Caco-2 (cell line): ENCODE results near the gene TMEM236. TPM values are rescaled to one million over a fixed set of nuclear protein-coding genes. Genes with fewer than 3 reads are reported as not detected.
A peak's percentile ranks its signal among the peaks of the same experiment; 100 is the strongest.
"Not testable (repeated sequence)": the region's sequence is repeated elsewhere in the genome, so short reads cannot be mapped to it uniquely, and the experiment has no call there.

Source experiments
- BruUV-seq: library from RNA; stranded (reverse); fragments of 400-500 nt; replicated peaks from 2 replicates; lab custom pipeline; 2021; lab: Mats Ljungman, UMichigan
- CTCF ChIA-PET: fragments of 300-600 bp; sonication (Branson Sonifier 250); formaldehyde crosslinking; loops from one replicate; lab custom pipeline; 2022; ENCODE audit warnings: antibody characterized with exemption; lab: Charles Lee
- POLR2A ChIA-PET: fragments of 300-600 bp; sonication (Branson Sonifier 250); formaldehyde crosslinking; loops from one replicate; lab custom pipeline; 2022; ENCODE audit warnings: antibody characterized with exemption; lab: Charles Lee
- DNase-seq, 2 experiments: peaks; one replicate each; pipeline versions ENCODE4 v3.0.0 to v3.0.0-alpha.2; 2020 to 2022
- H3K27me3 ChIP-seq: replicated peaks from 2 replicates; pipeline ENCODE4 v1.6.0; 2011; ENCODE audit warnings: low read length; ENCODE audit not compliant: control insufficient read depth, insufficient read depth
- H3K36me3 ChIP-seq: 2 replicates; pipeline ENCODE4 v1.5.1; 2011; ENCODE audit warnings: low read length; ENCODE audit not compliant: control insufficient read depth, insufficient read depth
- H3K4me1 ChIP-seq: fragments of 250-450 bp; sonication (Bioruptor Pico); 2 replicates; pipeline ENCODE4 v1.5.1; 2020; ENCODE audit warnings: mild to moderate bottlenecking
- H3K4me3 ChIP-seq: 2 replicates; pipeline ENCODE4 v1.5.1; 2011; ENCODE audit warnings: low read depth, mild to moderate bottlenecking, control low read depth, low read length
- H3K9me3 ChIP-seq: fragments of 250-450 bp; sonication (Bioruptor Pico); 2 replicates; pipeline ENCODE4 v1.5.1; 2020; ENCODE audit warnings: mild to moderate bottlenecking, moderate library complexity
- H3K27ac Mint-ChIP-seq: one replicate; pipeline ENCODE4 v1.8.0; 2022; ENCODE audit warnings: mixed read lengths; ENCODE audit not compliant: unreplicated experiment
- H3K27me3 Mint-ChIP-seq: one replicate; pipeline ENCODE4 v1.8.0; 2022; ENCODE audit warnings: mixed read lengths; ENCODE audit not compliant: insufficient read depth, unreplicated experiment
- H3K36me3 Mint-ChIP-seq: one replicate; pipeline ENCODE4 v1.8.0; 2022; ENCODE audit warnings: mild to moderate bottlenecking, mixed read lengths; ENCODE audit not compliant: insufficient read depth, unreplicated experiment
- H3K4me1 Mint-ChIP-seq: one replicate; pipeline ENCODE4 v1.8.0; 2022; ENCODE audit warnings: low read depth, mixed read lengths; ENCODE audit not compliant: unreplicated experiment
- H3K4me3 Mint-ChIP-seq: one replicate; pipeline ENCODE4 v1.8.0; 2022; ENCODE audit warnings: mild to moderate bottlenecking, moderate library complexity, mixed read lengths; ENCODE audit not compliant: unreplicated experiment
- H3K9me3 Mint-ChIP-seq: one replicate; pipeline ENCODE4 v1.8.0; 2022; ENCODE audit warnings: mixed read lengths; ENCODE audit not compliant: unreplicated experiment
- intact Hi-C: fragments of 100-400 bp; cut with micrococcal nuclease; formaldehyde crosslinking; loops from one replicate; pipeline ENCODE4 v1.10.0; 2022; ENCODE audit not compliant: unreplicated experiment
- total RNA-seq: library from RNA; stranded (reverse); gene quantifications from 2 replicates; pipeline ENCODE4 v1.2.3, GENCODE V29; 2022
- TF ChIP-seq, protein P1 (sequence below), 2 experiments: fragments of 200-600 bp in 1 of 2; IDR thresholded peaks; 1 replicate in 1 of 2; 2 replicates in 1 of 2; pipeline versions ENCODE4 v1.5.1 to v1.8.0; 2011 to 2022; ENCODE audit warnings: antibody characterized with exemption in 1 of 2, control low read depth in 1 of 2, inconsistent platforms in 1 of 2, low read depth in 1 of 2, low read length in 1 of 2, mild to moderate bottlenecking in 1 of 2, moderate library complexity in 1 of 2; ENCODE audit not compliant: insufficient read depth in 1 of 2, severe bottlenecking in 1 of 2, unreplicated experiment in 1 of 2

Gene TMEM236
- total RNA-seq, 1 experiment from 2014 or later, result 0.64 TPM

DNA sequence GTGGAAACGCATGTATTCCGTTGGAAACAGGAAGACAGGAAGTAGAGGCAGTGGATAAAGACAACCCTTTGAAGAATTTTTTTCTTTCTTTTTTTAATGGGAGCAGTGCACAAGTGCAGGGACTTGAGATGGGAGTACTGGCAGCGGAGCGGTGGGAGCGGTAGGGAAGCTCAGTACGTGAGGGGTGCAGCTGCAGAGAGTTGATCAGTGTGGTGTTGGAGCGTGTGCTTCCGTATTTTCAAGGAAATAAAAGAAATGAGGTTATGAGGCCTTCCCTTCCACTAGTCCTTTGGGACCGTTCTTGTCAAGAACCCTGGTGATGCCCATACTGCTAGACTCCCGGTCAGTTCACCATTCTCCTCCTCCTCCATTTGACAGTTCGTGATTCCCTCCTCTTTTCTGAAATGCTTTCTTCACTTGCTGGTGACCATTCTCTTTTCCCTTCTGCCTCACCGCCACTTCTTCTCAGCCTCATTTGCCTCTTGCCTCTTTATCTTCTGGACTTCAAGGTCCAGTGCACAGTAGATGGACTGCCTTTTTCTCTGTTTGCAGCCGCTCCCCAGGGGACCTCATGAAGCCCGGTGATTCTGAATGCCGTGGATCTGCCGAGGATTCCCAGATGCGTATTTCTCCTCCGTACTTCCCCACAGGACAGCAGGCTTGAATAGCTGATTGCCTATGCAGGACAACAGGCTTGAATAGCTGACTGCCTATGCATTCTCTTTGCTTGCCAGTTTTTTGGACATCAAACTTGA lies 39.1 kb upstream of the TMEM236 start:
- peaks cover 5% of the 10 kb centered on the region; the same call in 1 of the 2 replicates for H3K4me1 ChIP-seq
- Mint-ChIP-seq H3K27me3 (no peaks in the 10 kb centered on the region), H3K36me3 (peaks cover 55% of the 10 kb centered on the region), H3K4me3 (no peak overlapping the region), H3K9me3 (no peaks in the 10 kb centered on the region), H3K4me1 (no peaks in the 10 kb centered on the region), H3K27ac (no peak overlapping the region)
- DNase-seq, result no peak
- BruUV-seq, result no TSS peak
- no peaks in the 10 kb centered on the region for H3K9me3 ChIP-seq
- H3K4me3 ChIP-seq, result no peak overlapping the region
- POLR2A ChIA-PET, result no interaction called here
- intact Hi-C loops, result no loop called here
- no peaks in the 10 kb centered on the region for H3K27me3 ChIP-seq
- CTCF ChIA-PET, result no interaction called here
- peaks cover 2% of the 10 kb centered on the region; the same call in 1 of the 2 replicates for H3K36me3 ChIP-seq
- TF ChIP-seq, protein P1, sequence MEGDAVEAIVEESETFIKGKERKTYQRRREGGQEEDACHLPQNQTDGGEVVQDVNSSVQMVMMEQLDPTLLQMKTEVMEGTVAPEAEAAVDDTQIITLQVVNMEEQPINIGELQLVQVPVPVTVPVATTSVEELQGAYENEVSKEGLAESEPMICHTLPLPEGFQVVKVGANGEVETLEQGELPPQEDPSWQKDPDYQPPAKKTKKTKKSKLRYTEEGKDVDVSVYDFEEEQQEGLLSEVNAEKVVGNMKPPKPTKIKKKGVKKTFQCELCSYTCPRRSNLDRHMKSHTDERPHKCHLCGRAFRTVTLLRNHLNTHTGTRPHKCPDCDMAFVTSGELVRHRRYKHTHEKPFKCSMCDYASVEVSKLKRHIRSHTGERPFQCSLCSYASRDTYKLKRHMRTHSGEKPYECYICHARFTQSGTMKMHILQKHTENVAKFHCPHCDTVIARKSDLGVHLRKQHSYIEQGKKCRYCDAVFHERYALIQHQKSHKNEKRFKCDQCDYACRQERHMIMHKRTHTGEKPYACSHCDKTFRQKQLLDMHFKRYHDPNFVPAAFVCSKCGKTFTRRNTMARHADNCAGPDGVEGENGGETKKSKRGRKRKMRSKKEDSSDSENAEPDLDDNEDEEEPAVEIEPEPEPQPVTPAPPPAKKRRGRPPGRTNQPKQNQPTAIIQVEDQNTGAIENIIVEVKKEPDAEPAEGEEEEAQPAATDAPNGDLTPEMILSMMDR (IDR thresholded peaks at IDR 0.05; ENCODE audit: insufficient read depth in 1 of 2, low read depth in 1 of 2, low read length in 1 of 2, severe bottlenecking in 1 of 2, unreplicated experiment in 1 of 2), result no peak

DNA sequence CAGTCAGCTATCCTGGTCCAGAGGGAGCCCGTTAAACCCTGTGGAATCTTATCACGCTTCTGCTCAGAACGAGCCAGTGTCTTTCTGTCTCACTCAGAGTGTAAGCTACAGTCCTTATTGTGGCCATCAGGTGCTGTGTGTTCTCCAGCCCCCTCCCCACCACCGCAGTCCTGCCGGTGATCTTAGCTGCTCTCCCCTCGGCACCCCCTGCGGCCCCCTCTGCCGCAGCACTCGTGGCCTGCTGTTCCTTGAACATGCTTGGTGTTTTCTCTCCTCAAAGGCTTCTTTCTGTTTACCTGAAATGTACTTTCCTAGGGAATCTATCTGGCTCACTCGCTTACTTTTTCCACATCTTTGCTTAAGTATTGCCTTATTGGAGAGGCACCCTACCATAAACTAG lies 38.2 kb upstream of the TMEM236 start:
- DNase-seq, result no peak
- peaks cover 2% of the 10 kb centered on the region; the same call in 1 of the 2 replicates for H3K36me3 ChIP-seq
- TF ChIP-seq, protein P1 (IDR thresholded peaks at IDR 0.05; ENCODE audit: insufficient read depth in 1 of 2, low read depth in 1 of 2, low read length in 1 of 2, severe bottlenecking in 1 of 2, unreplicated experiment in 1 of 2), result no peak
- Mint-ChIP-seq H3K36me3 (peaks cover 52% of the 10 kb centered on the region), H3K4me3 (no peak overlapping the region), H3K9me3 (no peaks in the 10 kb centered on the region), H3K27ac (no peak overlapping the region), H3K4me1 (no peaks in the 10 kb centered on the region), H3K27me3 (no peaks in the 10 kb centered on the region)
- no peaks in the 10 kb centered on the region for H3K27me3 ChIP-seq
- H3K9me3 ChIP-seq, result no peaks in the 10 kb centered on the region
- H3K4me1 ChIP-seq, result peaks cover under 1% of the 10 kb centered on the region; the same call in 1 of the 2 replicates
- BruUV-seq, result no TSS peak
- intact Hi-C loops, result no loop called here
- H3K4me3 ChIP-seq, result no peak overlapping the region
- ChIA-PET POLR2A (no interaction called here), CTCF (interaction anchor here (0.8 kb wide), 2 partner anchors 31 to 96 kb away, joined by 3 to 5 read pairs; no protein-coding TSS in a partner anchor)

DNA sequence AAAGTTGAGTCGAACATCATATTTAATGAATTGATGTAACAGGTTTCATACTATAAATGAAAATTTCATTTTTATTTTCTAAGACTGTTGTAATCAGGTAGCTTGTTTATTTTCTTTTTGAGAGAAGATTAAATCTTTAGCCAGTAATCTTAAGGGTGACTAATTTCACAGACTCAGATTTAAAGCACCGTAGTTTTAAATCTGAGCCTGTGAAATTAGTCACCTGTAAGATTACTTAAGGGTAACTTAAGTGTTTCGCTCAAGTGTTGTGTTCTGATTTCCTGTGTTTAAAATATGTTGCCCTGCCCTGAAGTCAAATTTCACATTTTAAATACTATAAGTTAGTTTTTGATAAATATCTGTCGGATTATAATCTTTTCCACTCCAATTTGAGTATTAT lies 35.8 kb upstream of the TMEM236 start:
- Mint-ChIP-seq H3K9me3 (no peaks in the 10 kb centered on the region), H3K27ac (no peak overlapping the region), H3K27me3 (no peaks in the 10 kb centered on the region), H3K4me3 (no peak overlapping the region), H3K36me3 (peaks cover 53% of the 10 kb centered on the region), H3K4me1 (no peaks in the 10 kb centered on the region)
- no peak overlapping the region for H3K4me3 ChIP-seq
- H3K27me3 ChIP-seq, result no peaks in the 10 kb centered on the region
- intact Hi-C loops, result no loop called here
- H3K36me3 ChIP-seq, result peaks cover 2% of the 10 kb centered on the region; the same call in 1 of the 2 replicates
- ChIA-PET POLR2A (no interaction called here), CTCF (no interaction called here)
- no peaks in the 10 kb centered on the region for H3K9me3 ChIP-seq
- TF ChIP-seq, protein P1 (IDR thresholded peaks at IDR 0.05; ENCODE audit: insufficient read depth in 1 of 2, low read depth in 1 of 2, low read length in 1 of 2, severe bottlenecking in 1 of 2, unreplicated experiment in 1 of 2), result no peak
- BruUV-seq, result no TSS peak
- no peak for DNase-seq
- no peaks in the 10 kb centered on the region for H3K4me1 ChIP-seq

DNA sequence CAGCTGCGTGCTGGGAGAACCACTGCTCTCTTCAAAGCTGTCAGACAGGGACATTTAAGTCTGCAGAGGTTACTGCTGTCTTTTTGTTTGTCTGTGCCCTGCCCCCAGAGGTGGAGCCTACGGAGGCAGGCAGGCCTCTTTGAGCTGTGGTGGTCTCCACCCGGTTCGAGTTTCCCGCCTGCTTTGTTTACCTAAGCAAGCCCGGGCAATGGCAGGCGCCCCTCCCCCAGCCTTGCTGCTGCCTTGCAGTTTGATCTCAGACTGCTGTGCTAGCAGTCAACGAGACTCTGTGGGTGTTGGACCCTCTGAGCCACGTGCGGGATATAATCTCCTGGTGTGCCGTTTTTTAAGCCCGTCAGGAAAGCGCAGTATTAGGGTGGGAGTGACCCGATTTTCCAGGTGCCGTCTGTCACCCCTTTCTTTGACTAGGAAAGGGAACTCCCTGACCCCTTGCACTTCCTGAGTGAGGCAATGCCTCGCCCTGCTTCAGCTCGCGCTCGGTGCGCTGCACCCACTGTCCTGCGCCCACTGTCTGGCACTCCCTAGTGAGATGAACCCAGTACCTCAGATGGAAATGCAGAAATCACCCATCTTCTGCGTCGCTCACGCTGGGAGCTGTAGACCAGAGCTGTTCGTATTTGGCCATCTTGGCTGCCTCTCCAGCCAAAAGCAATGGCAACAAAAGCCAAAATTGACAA lies 29.5 kb upstream of the TMEM236 start:
- BruUV-seq, POLR2A ChIA-PET, H3K27me3 Mint-ChIP-seq, H3K4me3 ChIP-seq, H3K9me3 Mint-ChIP-seq, H3K4me1 ChIP-seq, H3K4me3 Mint-ChIP-seq, H3K27ac Mint-ChIP-seq, H3K9me3 ChIP-seq, H3K27me3 ChIP-seq, H3K36me3 ChIP-seq, intact Hi-C loops, H3K4me1 Mint-ChIP-seq, CTCF ChIA-PET: not testable (repeated sequence)
- H3K36me3 Mint-ChIP-seq, result peaks cover 37% of the 10 kb centered on the region
- peak; percentile 34 to 54 for DNase-seq
